Activated CD4-positive, alpha-beta memory T cell treated with anti-CD3 and anti-CD28 coated beads, Interleukin-2, amount 10 ng/mL, durations not matched to agents 7 days and 5 days (primary cell): ENCODE results near the gene GYG2. TPM values are rescaled to one million over a fixed set of nuclear protein-coding genes. Genes with fewer than 3 reads are reported as not detected.
"Not testable (repeated sequence)": the region's sequence is repeated elsewhere in the genome, so short reads cannot be mapped to it uniquely, and the experiment has no call there.

ENCODE experiments used
- CTCF ChIA-PET: fragments of 350-600 bp; sonication (Branson Sonifier 250); formaldehyde crosslinking; loops from one replicate; lab custom pipeline; 2021; ENCODE audit warnings: antibody characterized with exemption, inconsistent platforms; lab: Charles Lee
- POLR2A ChIA-PET: fragments of 350-600 bp; sonication (Branson Sonifier 250); formaldehyde crosslinking; loops from one replicate; lab custom pipeline; 2021; ENCODE audit warnings: antibody characterized with exemption; lab: Charles Lee
- DNase-seq: peaks from one replicate; pipeline ENCODE4 v3.0.0-alpha.2; 2020
- H3K27ac Mint-ChIP-seq: one replicate; pipeline ENCODE4 v1.8.0; 2021; ENCODE audit warnings: mild to moderate bottlenecking, mixed read lengths
- H3K27me3 Mint-ChIP-seq: one replicate; pipeline ENCODE4 v1.8.0; 2021; ENCODE audit warnings: mixed read lengths
- H3K36me3 Mint-ChIP-seq: one replicate; pipeline ENCODE4 v1.8.0; 2021; ENCODE audit warnings: low read depth, mixed read lengths
- H3K4me1 Mint-ChIP-seq: one replicate; pipeline ENCODE4 v1.8.0; 2021; ENCODE audit warnings: mixed read lengths
- H3K4me3 Mint-ChIP-seq: one replicate; pipeline ENCODE4 v1.8.0; 2021; ENCODE audit warnings: mild to moderate bottlenecking, mixed read lengths
- H3K9me3 Mint-ChIP-seq: one replicate; pipeline ENCODE4 v1.8.0; 2021; ENCODE audit warnings: mixed read lengths
- total RNA-seq, 2 experiments: library from RNA; stranded (reverse); gene quantifications; one replicate each; pipeline ENCODE4 v1.2.3, GENCODE V29; 2021

The GYG2 gene
- total RNA-seq, result not detected

DNA sequence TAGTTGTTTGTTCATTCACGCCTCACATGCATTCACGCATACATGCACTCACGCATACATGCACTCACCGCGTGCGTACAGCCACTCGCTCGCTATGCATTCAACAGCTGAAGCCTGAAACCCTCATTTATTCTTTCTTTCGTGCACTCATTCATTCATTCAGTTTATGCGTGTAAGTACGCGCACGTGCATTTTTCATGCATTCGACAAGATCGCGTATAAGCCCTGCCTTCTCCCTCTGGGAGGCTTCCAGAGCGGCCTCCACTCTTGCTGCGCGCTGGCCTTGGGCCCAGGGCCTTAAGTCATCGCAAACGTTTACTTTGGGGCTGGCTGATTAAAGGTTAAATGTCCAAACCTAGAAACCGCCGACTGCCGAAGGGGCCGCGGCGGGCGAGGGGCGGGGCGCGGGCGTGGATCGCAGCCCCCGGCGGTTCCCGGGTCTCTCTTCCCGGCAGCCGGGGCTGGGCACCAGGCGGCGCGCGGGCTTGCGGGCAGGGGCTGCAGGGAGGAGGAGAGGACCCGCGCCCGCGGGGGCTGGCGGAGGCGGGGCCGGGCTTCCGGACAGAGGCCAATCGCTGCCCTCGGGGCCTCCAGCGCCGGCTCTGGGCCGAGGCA is at the start of gene GYG2:
GYG2 (plus strand) TSS at position 587 of the 615 bp plus-strand sequence. CDS start 1,259 bp downstream, outside the sequence.
- POLR2A ChIA-PET, result no interaction called here
- Mint-ChIP-seq H3K27me3 (no peaks in the 10 kb centered on the region), H3K4me1 (no peaks in the 10 kb centered on the region), H3K9me3 (no peaks in the 10 kb centered on the region), H3K4me3 (no peak within 1 kb of the TSS), H3K36me3 (no peaks in the 10 kb centered on the region), H3K27ac (no peak within 1 kb of the TSS)
- no peak for DNase-seq
- CTCF ChIA-PET, result no interaction called here

DNA sequence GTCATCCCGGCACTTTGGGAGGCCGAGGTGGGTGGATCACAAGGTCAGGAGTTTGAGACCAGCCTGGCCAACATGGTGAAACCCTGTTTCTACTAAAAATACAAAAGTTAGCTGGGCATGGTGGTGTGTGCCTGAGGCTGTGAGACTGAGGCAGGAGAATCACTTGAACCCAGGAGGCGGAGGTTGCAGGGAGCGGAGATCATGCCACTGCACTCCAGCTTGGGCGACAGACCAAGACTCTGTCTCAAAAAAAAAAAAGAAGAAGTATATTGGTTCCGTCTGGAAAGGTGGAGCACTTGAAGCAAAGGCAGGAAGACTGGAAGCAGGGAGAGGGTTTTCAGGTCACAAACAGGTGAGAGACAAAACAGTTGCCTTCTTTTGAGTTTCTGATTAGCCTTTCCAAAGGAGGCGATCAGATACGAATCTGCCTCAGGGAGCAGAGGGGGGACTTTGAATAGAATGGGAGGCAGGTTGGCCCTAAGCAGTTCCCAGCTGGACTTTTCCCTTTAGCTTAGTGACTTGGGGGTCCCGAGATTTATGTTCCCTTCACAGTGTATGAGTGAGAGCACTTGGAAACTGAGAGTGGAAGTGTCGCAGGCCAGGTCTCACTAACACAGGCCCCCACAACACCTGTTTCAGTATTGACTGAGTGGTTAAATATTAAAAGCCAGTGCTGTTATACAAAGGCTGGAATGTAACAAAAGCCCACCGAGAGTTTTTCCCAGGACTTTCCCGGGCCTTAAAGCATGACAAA is 48.1 kb upstream of the GYG2 start:
- H3K9me3 Mint-ChIP-seq, H3K27ac Mint-ChIP-seq, H3K27me3 Mint-ChIP-seq, CTCF ChIA-PET, POLR2A ChIA-PET, DNase-seq, H3K4me3 Mint-ChIP-seq, H3K36me3 Mint-ChIP-seq: not testable (repeated sequence)
- peaks cover 11% of the 10 kb centered on the region for H3K4me1 Mint-ChIP-seq

DNA sequence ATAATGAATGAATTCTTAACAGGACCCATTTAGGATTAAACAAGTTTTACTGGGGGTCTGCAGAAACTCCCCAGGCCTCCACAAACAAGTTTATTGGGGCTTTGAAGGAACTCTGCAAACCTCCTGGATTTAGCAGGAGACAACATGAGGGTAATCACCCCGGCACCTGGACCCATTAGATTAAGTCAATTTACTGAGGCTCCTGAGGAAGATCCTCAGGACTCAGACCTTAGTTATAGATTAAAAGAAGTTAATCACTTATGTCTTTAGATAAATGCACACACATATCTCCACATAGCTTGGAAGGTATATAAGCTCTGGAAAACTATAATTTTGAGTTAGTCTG is 47.5 kb upstream of the GYG2 start:
- Mint-ChIP-seq H3K9me3 (no peaks in the 10 kb centered on the region), H3K27ac (no peak overlapping the region), H3K4me3 (no peak overlapping the region), H3K4me1 (peaks cover 11% of the 10 kb centered on the region), H3K27me3 (peaks cover 4% of the 10 kb centered on the region), H3K36me3 (no peaks in the 10 kb centered on the region)
- no peak for DNase-seq
- ChIA-PET POLR2A (no interaction called here), CTCF (no interaction called here)

DNA sequence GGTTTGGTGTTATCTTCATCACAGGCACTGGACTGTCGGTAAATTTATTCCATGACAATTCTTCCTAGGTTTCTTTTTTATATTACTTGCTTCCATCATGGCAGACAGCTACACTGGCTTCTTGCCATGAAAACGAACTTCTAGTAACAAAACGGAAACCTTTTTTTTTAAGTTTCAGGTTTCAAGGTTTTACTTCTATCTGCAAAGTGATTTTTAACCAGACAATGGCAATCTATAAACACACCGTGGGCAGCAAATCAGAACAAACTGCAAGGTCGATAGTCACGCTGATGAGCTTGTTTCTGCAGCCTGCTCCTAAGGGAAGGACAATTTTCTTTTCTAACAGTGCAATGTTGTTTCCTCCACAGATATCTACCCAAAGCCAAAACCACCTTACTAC is 47.0 kb upstream of the GYG2 start:
- no peaks in the 10 kb centered on the region for H3K36me3 Mint-ChIP-seq
- peaks cover 4% of the 10 kb centered on the region for H3K27me3 Mint-ChIP-seq
- no peak overlapping the region for H3K27ac Mint-ChIP-seq
- no peak for DNase-seq
- H3K9me3 Mint-ChIP-seq, result no peaks in the 10 kb centered on the region
- peaks cover 11% of the 10 kb centered on the region for H3K4me1 Mint-ChIP-seq
- POLR2A ChIA-PET, result no interaction called here
- CTCF ChIA-PET, result no interaction called here
- H3K4me3 Mint-ChIP-seq, result no peak overlapping the region

DNA sequence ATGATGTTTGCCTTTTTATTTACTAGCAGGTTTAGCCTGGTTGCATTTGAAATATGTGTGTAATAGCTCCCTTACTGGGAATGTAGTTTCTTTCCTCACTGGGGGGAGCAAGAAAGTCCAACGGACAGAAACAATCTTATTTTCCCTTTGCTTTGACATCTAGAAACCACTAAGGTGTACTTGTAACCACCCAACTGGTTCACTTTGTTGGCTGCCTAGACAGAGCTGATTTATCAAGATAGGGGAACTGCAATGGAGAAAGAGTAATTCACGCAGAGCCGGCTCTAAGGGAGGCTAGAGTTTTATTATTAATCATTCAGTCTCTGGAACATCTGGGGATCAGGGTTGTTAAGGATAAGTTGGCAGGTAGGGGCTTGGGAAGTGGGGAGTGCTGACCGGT is 46.6 kb upstream of the GYG2 start:
- Mint-ChIP-seq H3K27ac (no peak overlapping the region), H3K9me3 (no peaks in the 10 kb centered on the region), H3K36me3 (no peaks in the 10 kb centered on the region), H3K4me3 (no peak overlapping the region), H3K4me1 (peaks cover 11% of the 10 kb centered on the region), H3K27me3 (peaks cover 4% of the 10 kb centered on the region)
- ChIA-PET CTCF (no interaction called here), POLR2A (no interaction called here)
- DNase-seq, result no peak

DNA sequence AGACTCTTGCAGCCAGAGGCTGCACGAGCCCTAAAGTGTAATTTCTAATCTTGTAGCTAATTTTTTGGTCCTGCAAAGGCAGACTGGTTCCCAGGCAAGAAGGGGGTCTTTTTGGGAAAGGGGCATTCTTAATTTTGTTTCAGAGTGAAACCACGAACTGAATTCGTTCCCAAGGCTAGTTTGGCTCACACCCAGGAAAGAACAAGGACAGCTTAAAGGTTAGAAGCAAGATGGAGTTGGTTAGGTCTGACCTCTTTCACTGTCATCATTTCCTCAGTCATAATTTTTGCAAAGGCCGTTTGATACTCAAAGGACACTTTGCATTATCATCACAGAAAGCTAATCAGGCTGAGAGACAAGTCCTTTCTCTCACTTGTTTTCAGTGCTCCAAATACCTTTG is 46.0 kb upstream of the GYG2 start:
- H3K4me3 Mint-ChIP-seq, result no peak overlapping the region
- no peaks in the 10 kb centered on the region for H3K36me3 Mint-ChIP-seq
- H3K27ac Mint-ChIP-seq, result no peak overlapping the region
- ChIA-PET CTCF (no interaction called here), POLR2A (no interaction called here)
- no peak for DNase-seq
- H3K9me3 Mint-ChIP-seq, result no peaks in the 10 kb centered on the region
- peaks cover 11% of the 10 kb centered on the region for H3K4me1 Mint-ChIP-seq
- peaks cover 4% of the 10 kb centered on the region for H3K27me3 Mint-ChIP-seq

DNA sequence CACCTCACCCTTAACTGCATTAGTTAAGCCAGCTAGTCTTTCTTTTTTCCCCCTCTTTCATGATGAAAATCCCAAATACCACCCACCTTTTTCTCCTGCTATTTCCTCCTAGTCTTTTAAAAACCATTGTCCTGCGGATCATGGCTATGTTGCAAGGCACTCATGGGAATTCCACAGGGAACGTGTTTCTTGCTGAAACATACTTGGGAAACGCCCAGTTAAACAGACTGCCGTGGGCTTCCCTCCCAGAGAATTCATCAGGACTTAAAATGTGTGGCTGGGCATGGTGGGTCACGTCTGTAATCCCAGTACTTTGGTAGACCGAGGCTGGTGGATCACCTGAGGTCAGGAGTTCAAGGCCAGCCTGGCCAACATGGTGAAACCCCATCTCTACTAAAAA is 44.7 kb upstream of the GYG2 start:
- no peak overlapping the region for H3K27ac Mint-ChIP-seq
- ChIA-PET CTCF (no interaction called here), POLR2A (no interaction called here)
- no peaks in the 10 kb centered on the region for H3K36me3 Mint-ChIP-seq
- no peak for DNase-seq
- H3K4me1 Mint-ChIP-seq, result peaks cover 11% of the 10 kb centered on the region
- no peaks in the 10 kb centered on the region for H3K9me3 Mint-ChIP-seq
- no peak overlapping the region for H3K4me3 Mint-ChIP-seq
- peaks cover 4% of the 10 kb centered on the region for H3K27me3 Mint-ChIP-seq

DNA sequence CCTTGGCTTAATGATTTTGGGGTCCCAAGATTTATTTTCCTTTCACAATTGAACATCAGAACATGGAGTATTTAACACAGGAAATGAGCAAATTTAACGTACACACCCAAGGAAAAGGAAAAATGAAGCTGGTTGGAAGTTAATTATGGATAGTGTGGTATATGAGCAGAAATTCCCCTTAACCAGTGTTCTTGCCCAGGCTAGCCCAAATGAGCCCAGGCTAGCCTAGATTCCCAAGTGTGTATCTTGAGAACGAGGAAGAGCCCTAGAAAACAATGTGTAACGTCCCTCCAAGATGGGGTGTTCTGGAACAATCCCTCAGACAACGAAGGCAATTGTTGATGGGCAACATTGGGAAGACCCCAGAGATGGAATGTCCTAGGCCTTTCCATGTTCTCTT is 43.2 kb upstream of the GYG2 start:
- Mint-ChIP-seq H3K9me3 (no peaks in the 10 kb centered on the region), H3K27me3 (peaks cover 4% of the 10 kb centered on the region), H3K36me3 (no peaks in the 10 kb centered on the region), H3K4me3 (no peak overlapping the region), H3K4me1 (peaks cover 11% of the 10 kb centered on the region), H3K27ac (no peak overlapping the region)
- ChIA-PET CTCF (no interaction called here), POLR2A (no interaction called here)
- DNase-seq, result no peak

DNA sequence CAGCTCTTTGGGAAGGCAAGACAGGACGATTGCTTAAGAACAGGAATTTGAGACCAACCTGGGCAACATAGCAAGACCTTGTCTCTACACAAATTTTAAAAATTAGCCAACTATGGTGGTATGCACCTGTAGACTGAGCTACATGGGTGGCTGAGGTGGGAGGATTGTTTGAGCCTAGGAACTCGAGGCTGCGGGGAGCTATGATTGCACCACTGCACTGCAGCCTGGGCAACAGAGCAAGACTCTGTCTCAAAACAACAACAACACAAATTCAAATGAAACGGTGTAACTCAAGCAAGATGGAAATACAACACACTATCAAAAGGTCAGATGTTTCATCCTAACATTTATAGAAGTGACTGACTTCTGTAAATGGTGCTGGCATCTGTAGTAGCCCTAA is 39.8 kb upstream of the GYG2 start:
- Mint-ChIP-seq H3K4me3 (no peak overlapping the region), H3K27ac (no peak overlapping the region), H3K4me1 (no peaks in the 10 kb centered on the region), H3K9me3 (no peaks in the 10 kb centered on the region), H3K36me3 (no peaks in the 10 kb centered on the region), H3K27me3 (no peaks in the 10 kb centered on the region)
- DNase-seq, result no peak
- POLR2A ChIA-PET, result no interaction called here
- CTCF ChIA-PET, result no interaction called here

DNA sequence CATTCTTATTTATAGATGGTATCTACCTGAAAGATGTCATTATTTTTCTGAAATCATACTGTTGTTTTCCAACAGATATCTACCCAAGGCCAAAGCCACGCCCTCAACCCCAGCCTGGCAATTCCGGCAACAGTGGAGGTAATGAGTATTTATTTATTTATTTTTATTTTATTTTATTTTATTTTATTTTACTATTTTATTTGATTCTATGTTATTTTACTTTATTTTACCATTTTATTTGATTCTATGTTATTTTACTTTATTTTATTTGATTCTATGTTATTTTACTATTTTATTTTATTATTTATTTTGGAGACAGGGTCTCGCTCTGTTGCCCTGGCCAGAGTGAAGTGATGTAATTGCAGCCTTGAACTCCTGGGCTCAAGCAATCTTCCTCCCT is 39.2 kb upstream of the GYG2 start:
- no peak overlapping the region for H3K4me3 Mint-ChIP-seq

DNA sequence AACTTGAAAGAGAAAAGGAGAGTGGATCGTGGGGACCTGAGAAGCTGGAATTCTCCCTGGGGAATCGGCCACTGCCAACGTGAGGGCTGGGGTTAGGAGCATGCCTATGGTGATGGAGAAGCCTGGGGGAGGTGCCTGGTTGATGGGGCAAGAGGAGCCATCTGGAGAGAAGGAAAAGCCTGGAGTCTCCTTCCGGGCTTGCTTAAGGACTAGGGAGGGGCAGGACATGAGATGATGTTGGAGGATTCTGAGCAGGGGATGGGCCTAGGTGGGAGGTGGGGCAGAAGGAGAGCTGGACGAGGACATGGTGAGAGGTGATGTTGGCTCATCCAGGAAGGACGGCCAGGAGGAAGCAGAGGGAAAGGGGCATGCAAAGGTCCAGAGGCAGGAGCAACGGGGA is 35.0 kb upstream of the GYG2 start:
- POLR2A ChIA-PET, result no interaction called here
- Mint-ChIP-seq H3K27me3 (no peaks in the 10 kb centered on the region), H3K4me1 (no peaks in the 10 kb centered on the region), H3K36me3 (no peaks in the 10 kb centered on the region), H3K9me3 (no peaks in the 10 kb centered on the region), H3K27ac (no peak overlapping the region), H3K4me3 (no peak overlapping the region)
- CTCF ChIA-PET, result no interaction called here
- no peak for DNase-seq

More for the DNA sequence above, 39.2 kb upstream of the GYG2 start:
- ChIA-PET CTCF (no interaction called here), POLR2A (no interaction called here)
- DNase-seq, result no peak
- Mint-ChIP-seq H3K9me3 (no peaks in the 10 kb centered on the region), H3K27me3 (no peaks in the 10 kb centered on the region), H3K27ac (no peak overlapping the region), H3K36me3 (no peaks in the 10 kb centered on the region), H3K4me1 (no peaks in the 10 kb centered on the region)

DNA sequence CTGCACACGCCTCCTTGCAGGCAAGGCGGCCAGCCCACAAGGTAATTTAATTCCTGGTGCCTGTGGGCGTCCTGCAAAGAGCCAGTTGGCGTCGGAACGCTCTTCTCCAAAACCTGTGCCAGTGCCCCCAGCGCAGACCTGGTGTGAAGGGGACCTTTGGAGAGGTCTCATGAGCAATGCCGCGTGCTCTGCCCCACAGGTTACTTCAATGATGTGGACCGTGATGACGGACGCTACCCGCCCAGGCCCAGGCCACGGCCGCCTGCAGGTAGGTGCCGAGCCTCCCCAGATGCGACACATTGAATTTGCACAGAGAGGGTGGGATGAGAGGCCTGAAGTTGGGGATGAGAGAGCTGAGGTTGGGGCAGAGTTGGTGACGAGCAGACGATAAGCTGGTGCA is 34.4 kb upstream of the GYG2 start:
- Mint-ChIP-seq H3K4me3 (no peak overlapping the region), H3K4me1 (no peaks in the 10 kb centered on the region), H3K9me3 (no peaks in the 10 kb centered on the region), H3K27me3 (no peaks in the 10 kb centered on the region), H3K27ac (no peak overlapping the region), H3K36me3 (no peaks in the 10 kb centered on the region)
- DNase-seq, result no peak
- ChIA-PET POLR2A (no interaction called here), CTCF (no interaction called here)

DNA sequence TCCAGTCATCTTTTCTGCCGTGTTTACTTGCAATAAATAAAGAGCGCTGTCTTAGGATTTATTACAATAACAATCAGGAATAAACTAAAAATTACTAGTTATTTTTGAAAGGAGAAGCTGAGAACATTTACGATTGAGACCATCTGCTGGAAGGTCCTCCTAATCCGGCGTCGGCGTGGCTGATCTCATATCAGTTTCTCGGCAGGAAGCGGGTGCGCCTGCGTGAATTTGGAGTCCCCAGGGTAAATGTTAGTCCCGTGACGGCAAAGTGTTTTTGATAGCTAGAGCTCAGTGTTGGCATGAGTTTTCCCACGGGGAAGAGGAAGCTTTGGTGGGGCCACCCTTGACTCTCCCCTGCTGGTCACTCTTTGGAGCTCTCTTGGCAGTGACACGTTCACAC is 31.9 kb upstream of the GYG2 start:
- H3K36me3 Mint-ChIP-seq, POLR2A ChIA-PET, H3K4me1 Mint-ChIP-seq, H3K9me3 Mint-ChIP-seq, CTCF ChIA-PET, H3K27ac Mint-ChIP-seq, H3K4me3 Mint-ChIP-seq, H3K27me3 Mint-ChIP-seq, DNase-seq: not testable (repeated sequence)

DNA sequence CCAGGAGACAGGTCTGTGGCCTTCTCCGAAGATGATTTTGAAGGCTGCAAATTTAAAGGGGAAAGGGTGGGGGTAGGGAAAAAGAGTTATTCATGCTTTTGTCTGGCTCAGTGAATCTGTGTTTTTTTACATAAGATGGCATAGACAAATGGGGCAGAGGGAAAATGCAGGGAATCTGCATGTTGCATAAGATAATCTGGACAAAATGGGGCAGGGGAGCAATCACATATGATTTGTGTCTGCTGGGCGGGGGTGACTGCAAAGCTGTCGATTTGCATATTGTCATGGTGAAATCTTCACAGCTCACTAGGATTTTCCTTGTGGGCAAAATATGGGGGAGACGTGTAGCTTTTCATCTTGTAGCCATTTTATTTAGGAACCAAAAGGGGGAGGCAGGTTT is 29.4 kb upstream of the GYG2 start:
- Mint-ChIP-seq H3K36me3 (no peaks in the 10 kb centered on the region), H3K4me1 (no peaks in the 10 kb centered on the region), H3K27ac (no peak overlapping the region), H3K4me3 (no peak overlapping the region), H3K9me3 (no peaks in the 10 kb centered on the region), H3K27me3 (no peaks in the 10 kb centered on the region)
- POLR2A ChIA-PET, result no interaction called here
- CTCF ChIA-PET, result no interaction called here
- no peak for DNase-seq
